HepG2 (cell line): ENCODE data around the gene SYNPO2L. TPM values are rescaled to one million over a fixed set of nuclear protein-coding genes. Genes with fewer than 3 reads are reported as not detected.

ENCODE experiments used
- ARID2 ChIP-seq: sonication (generic); formaldehyde crosslinking; IDR thresholded peaks from 2 replicates; pipeline ENCODE4 v1.8.1; 2022; ENCODE audit warnings: mild to moderate bottlenecking, missing genetic modification reagents, borderline replicate concordance
- ASH2L ChIP-seq: fragments of 300-600, 200-600 bp; sonication (generic); IDR thresholded peaks from 2 replicates; pipeline ENCODE4 v1.7.0; 2017; ENCODE audit warnings: low read depth, mild to moderate bottlenecking, moderate library complexity, mixed read lengths, low read length; ENCODE audit not compliant: insufficient read length
- ATM ChIP-seq: fragments of 450-650 bp; IDR thresholded peaks from 2 replicates; pipeline ENCODE4 v1.7.1; 2017; ENCODE audit warnings: mild to moderate bottlenecking, borderline replicate concordance
- KDM6A ChIP-seq: IDR thresholded peaks from 2 replicates; pipeline ENCODE4 v1.6.1; 2016; ENCODE audit warnings: low read depth
- MYC ChIP-seq: sonication (generic); formaldehyde crosslinking; IDR thresholded peaks from 2 replicates; pipeline ENCODE4 v1.9.0; 2021; ENCODE audit warnings: missing genetic modification reagents, borderline replicate concordance
- NR2F2 ChIP-seq: IDR thresholded peaks from 2 replicates; pipeline ENCODE4 v1.6.1; 2012; ENCODE audit warnings: low read depth, inconsistent platforms, borderline replicate concordance
- RCOR2 ChIP-seq: IDR thresholded peaks from 2 replicates; pipeline ENCODE4 v1.6.1; 2016; ENCODE audit warnings: missing biosample characterization, missing genetic modification reagents
- RFX3 ChIP-seq: IDR thresholded peaks from 2 replicates; pipeline ENCODE4 v1.6.1; 2016; ENCODE audit warnings: missing biosample characterization, missing genetic modification reagents
- TP53 ChIP-seq: sonication (generic); formaldehyde crosslinking; conservative IDR thresholded peaks from 2 replicates; pipeline ENCODE4 v1.4.0; 2020; ENCODE audit warnings: missing genetic modification reagents
- ZEB1 ChIP-seq: IDR thresholded peaks from 2 replicates; pipeline ENCODE4 v1.6.1; 2012; ENCODE audit warnings: mild to moderate bottlenecking, low read depth, inconsistent platforms; ENCODE audit not compliant: insufficient replicate concordance
- ZNF292 ChIP-seq: sonication (generic); formaldehyde crosslinking; IDR thresholded peaks from 2 replicates; pipeline ENCODE4 v1.8.1; 2022; ENCODE audit warnings: mild to moderate bottlenecking, low read depth, missing genetic modification reagents, borderline replicate concordance
- ZNF30 ChIP-seq: sonication (generic); formaldehyde crosslinking; IDR thresholded peaks from 2 replicates; pipeline ENCODE4 v1.5.0; 2020; ENCODE audit warnings: mild to moderate bottlenecking, missing genetic modification reagents
- ZNF431 ChIP-seq: sonication (generic); formaldehyde crosslinking; IDR thresholded peaks from 2 replicates; pipeline ENCODE4 v1.9.0; 2022; ENCODE audit warnings: missing genetic modification reagents, low read depth, mild to moderate bottlenecking, borderline replicate concordance
- ZNF678 ChIP-seq: sonication (generic); formaldehyde crosslinking; IDR thresholded peaks from 2 replicates; pipeline ENCODE4 v1.4.0; 2020; ENCODE audit warnings: mild to moderate bottlenecking, missing genetic modification reagents
- ZNF749 ChIP-seq: sonication (generic); formaldehyde crosslinking; IDR thresholded peaks from 2 replicates; pipeline ENCODE4 v1.8.0; 2022; ENCODE audit warnings: mild to moderate bottlenecking, missing genetic modification reagents, moderate library complexity, borderline replicate concordance
- ZNF768 ChIP-seq: sonication (generic); formaldehyde crosslinking; IDR thresholded peaks from 2 replicates; pipeline ENCODE4 v1.4.0; 2020; ENCODE audit warnings: missing genetic modification reagents
- ZNF781 ChIP-seq: sonication (generic); formaldehyde crosslinking; IDR thresholded peaks from 2 replicates; pipeline ENCODE4 v1.5.1; 2020; ENCODE audit warnings: borderline replicate concordance, mild to moderate bottlenecking, missing genetic modification reagents; ENCODE audit errors: not compliant biosample characterization
- ZNF790 ChIP-seq: sonication (generic); formaldehyde crosslinking; IDR thresholded peaks from 2 replicates; pipeline ENCODE4 v1.8.0; 2022; ENCODE audit warnings: missing genetic modification reagents, mild to moderate bottlenecking, borderline replicate concordance
- ZSCAN9 ChIP-seq: IDR thresholded peaks from 2 replicates; pipeline ENCODE4 v1.6.1; 2016; ENCODE audit warnings: borderline replicate concordance
- polyA plus RNA-seq, 8 experiments: library from polyadenylated mRNA; depleted of rRNA in 3 of 8; stranded (reverse) in 7 of 8; unstranded in 1 of 8; fragments of >200 nt; fragmentation: Illumina TruSeq in 4 of 8; extraction: Trizol in 4 of 8; gene quantifications; 2 replicates each; pipeline versions ENCODE4 v1.2.1 to v1.2.3, GENCODE V29; 2011 to 2016; ENCODE audit warnings: low read depth in 4 of 8, missing spikeins in 1 of 8, mixed read lengths in 1 of 8; ENCODE audit not compliant: insufficient read depth in 1 of 8
- total RNA-seq, 5 experiments: library from RNA; depleted of rRNA; stranded (reverse); fragments of >200 nt; fragmentation: Illumina TruSeq; extraction: Trizol; gene quantifications; 2 replicates each; pipeline ENCODE4 v1.2.3, GENCODE V29; 2016; ENCODE audit warnings: low read depth in 1 of 5
- TF ChIP-seq, protein P1 (sequence below): sonication (generic); formaldehyde crosslinking; IDR thresholded peaks from 2 replicates; pipeline ENCODE4 v1.8.0; 2022; ENCODE audit warnings: missing genetic modification reagents, mild to moderate bottlenecking, inconsistent platforms, borderline replicate concordance
- TF ChIP-seq, protein P2 (sequence below): sonication (generic); formaldehyde crosslinking; IDR thresholded peaks from 2 replicates; pipeline ENCODE4 v1.4.0; 2020; ENCODE audit warnings: mild to moderate bottlenecking, missing genetic modification reagents
- TF ChIP-seq, protein P3 (sequence below): sonication (generic); formaldehyde crosslinking; IDR thresholded peaks from 2 replicates; pipeline ENCODE4 v1.5.0; 2020; ENCODE audit warnings: mild to moderate bottlenecking, missing genetic modification reagents
- TF ChIP-seq, protein P4 (sequence below): sonication (generic); formaldehyde crosslinking; IDR thresholded peaks from 2 replicates; pipeline ENCODE4 v1.5.0; 2020; ENCODE audit warnings: missing genetic modification reagents, mild to moderate bottlenecking, borderline replicate concordance
- TF ChIP-seq, protein P5 (sequence below): sonication (generic); formaldehyde crosslinking; IDR thresholded peaks from 2 replicates; pipeline ENCODE4 v1.4.0; 2020; ENCODE audit warnings: missing genetic modification reagents, mild to moderate bottlenecking, borderline replicate concordance

Gene SYNPO2L
- total and polyA plus RNA-seq, 2 of the 13 experiments (the other 11 are each of a cell fraction or from before 2014, with no cell fraction given): not detected

DNA sequence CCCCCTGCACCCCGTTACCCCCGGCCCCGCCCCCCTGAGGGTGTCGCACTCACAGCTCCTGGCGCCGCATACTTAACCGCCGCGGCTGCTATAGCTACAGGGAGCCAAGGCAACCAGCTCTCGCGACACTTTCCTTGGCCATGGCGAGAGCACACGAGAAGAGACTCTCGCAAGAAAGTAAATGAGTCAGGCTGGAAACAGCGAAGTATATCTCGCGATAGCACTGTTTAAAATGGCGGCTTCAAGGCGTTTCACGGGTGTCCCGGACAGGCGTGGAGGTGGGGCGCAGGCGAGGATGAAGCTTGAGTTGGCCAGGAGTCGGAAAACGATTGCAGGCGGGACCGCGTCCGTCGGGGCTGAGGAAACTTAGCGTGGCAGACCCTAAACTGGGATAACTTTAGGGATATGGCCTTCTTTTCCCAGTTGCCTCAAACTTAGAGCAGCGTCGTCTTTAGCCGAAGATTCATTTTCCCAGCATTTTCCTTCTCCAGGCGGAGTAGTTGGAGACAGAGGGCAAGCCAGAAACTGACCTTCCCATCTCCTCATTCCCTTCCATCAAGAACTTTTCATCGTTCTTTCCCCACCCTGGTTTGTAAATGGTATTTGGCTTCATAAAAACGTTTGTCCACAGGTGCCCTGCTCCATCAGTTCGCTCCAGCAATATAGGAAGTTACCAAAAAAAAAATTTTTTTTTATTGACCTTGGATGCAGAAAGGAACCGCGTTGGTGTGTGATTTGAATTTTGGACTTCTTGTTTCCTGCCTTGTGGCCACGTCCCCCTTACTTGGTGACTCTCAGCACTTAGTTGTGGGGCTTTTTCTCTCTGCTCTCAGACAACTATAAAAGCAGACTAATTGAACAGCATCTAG lies 29.7 kb downstream of the SYNPO2L start (continued):
- TF ChIP-seq, protein P1, sequence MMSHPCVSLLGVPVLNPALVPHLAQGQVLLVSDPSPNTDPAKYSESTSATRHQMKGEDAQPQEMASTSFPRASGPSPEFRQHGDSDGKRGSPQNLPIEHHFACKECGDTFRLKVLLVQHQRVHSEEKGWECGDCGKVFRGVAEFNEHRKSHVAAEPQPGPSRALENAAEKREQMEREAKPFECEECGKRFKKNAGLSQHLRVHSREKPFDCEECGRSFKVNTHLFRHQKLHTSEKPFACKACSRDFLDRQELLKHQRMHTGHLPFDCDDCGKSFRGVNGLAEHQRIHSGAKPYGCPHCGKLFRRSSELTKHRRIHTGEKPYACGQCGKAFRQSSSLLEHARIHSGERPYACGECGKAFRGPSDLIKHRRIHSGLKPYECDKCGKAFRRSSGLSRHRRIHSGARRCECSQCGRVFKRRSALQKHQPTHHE (CRISPR knock-in tag): no peak
- 0 out of 2 replicates have a peak, but pooled peaks have one; percentile 80 for TF ChIP-seq ZNF678 (CRISPR knock-in tag)
- no peak for TF ChIP-seq ZNF768
- TF ChIP-seq, protein P2, sequence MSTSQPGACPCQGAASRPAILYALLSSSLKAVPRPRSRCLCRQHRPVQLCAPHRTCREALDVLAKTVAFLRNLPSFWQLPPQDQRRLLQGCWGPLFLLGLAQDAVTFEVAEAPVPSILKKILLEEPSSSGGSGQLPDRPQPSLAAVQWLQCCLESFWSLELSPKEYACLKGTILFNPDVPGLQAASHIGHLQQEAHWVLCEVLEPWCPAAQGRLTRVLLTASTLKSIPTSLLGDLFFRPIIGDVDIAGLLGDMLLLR (CRISPR knock-in tag): no peak
- TF ChIP-seq ZNF292 (CRISPR knock-in tag): no peak
- TF ChIP-seq, protein P3, sequence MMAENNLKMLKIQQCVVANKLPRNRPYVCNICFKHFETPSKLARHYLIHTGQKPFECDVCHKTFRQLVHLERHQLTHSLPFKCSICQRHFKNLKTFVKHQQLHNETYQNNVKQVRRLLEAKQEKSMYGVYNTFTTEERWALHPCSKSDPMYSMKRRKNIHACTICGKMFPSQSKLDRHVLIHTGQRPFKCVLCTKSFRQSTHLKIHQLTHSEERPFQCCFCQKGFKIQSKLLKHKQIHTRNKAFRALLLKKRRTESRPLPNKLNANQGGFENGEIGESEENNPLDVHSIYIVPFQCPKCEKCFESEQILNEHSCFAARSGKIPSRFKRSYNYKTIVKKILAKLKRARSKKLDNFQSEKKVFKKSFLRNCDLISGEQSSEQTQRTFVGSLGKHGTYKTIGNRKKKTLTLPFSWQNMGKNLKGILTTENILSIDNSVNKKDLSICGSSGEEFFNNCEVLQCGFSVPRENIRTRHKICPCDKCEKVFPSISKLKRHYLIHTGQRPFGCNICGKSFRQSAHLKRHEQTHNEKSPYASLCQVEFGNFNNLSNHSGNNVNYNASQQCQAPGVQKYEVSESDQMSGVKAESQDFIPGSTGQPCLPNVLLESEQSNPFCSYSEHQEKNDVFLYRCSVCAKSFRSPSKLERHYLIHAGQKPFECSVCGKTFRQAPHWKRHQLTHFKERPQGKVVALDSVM: no peak
- TF ChIP-seq ZNF30 (CRISPR knock-in tag): no peak
- peak; percentile 51; the same call in 1 of the 2 replicates for TF ChIP-seq MYC
- TF ChIP-seq RCOR2: no peak
- no peak for TF ChIP-seq ZNF790 (CRISPR knock-in tag)
- no peak for TF ChIP-seq ARID2 (CRISPR knock-in tag)
- no peak for TF ChIP-seq ZNF749 (CRISPR knock-in tag)
- no peak for TF ChIP-seq KDM6A (CRISPR knock-in tag)
- TF ChIP-seq, protein P4, sequence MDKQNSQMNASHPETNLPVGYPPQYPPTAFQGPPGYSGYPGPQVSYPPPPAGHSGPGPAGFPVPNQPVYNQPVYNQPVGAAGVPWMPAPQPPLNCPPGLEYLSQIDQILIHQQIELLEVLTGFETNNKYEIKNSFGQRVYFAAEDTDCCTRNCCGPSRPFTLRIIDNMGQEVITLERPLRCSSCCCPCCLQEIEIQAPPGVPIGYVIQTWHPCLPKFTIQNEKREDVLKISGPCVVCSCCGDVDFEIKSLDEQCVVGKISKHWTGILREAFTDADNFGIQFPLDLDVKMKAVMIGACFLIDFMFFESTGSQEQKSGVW: no peak
- peak; percentile 58 for TF ChIP-seq ZNF781 (CRISPR knock-in tag)
- TF ChIP-seq ASH2L: peak; percentile 69
- TF ChIP-seq NR2F2: no peak
- TF ChIP-seq, protein P5, sequence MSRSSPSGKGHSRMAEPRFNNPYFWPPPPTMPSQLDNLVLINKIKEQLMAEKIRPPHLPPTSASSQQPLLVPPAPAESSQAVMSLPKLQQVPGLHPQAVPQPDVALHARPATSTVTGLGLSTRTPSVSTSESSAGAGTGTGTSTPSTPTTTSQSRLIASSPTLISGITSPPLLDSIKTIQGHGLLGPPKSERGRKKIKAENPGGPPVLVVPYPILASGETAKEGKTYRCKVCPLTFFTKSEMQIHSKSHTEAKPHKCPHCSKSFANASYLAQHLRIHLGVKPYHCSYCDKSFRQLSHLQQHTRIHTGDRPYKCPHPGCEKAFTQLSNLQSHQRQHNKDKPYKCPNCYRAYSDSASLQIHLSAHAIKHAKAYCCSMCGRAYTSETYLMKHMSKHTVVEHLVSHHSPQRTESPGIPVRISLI (CRISPR knock-in tag): peak; percentile 20; the same call in 1 of the 2 replicates
- TF ChIP-seq RFX3 (CRISPR knock-in tag): peak; percentile 89
- TF ChIP-seq TP53: no peak
- TF ChIP-seq ZSCAN9 (CRISPR knock-in tag): no peak
- no peak for TF ChIP-seq ZEB1
- no peak for TF ChIP-seq ATM
- TF ChIP-seq ZNF431 (CRISPR knock-in tag): no peak
